Measurements from ENCODE around the gene MRGPRF.

Gene MRGPRF

GRCh38 chr11:68968306-68969250 lies 44.5 kb downstream of the MRGPRF start:
- H3K9me3 ChIP-seq (ENCODE audit: control insufficient read depth, insufficient read depth, low read depth, low read length): no peaks in the 10 kb centered on the region
- CTCF ChIA-PET: interaction anchor here (0.7 kb wide), 2 partner anchors 122 to 219 kb away, joined by 3 to 4 read pairs; no protein-coding TSS in a partner anchor
- POLR2A ChIA-PET: interaction anchor here (0.6 kb wide), 1 partner anchor 880 kb away, joined by 3 read pairs; no protein-coding TSS in a partner anchor
- no peak for TF ChIP-seq ZNF707 (tag by site-specific recombination; IDR thresholded peaks at IDR 0.05)
- TF ChIP-seq ZNF366 (tag by site-specific recombination; conservative IDR thresholded peaks at IDR 0.05): no peak
- TF ChIP-seq ZNF561 (tag by site-specific recombination; IDR thresholded peaks at IDR 0.05; ENCODE audit: borderline replicate concordance): no peak
- H3K36me3 ChIP-seq (ENCODE audit: control insufficient read depth in 2 of 2, insufficient read depth in 1 of 2, low read length in 2 of 2): no peaks in the 10 kb centered on the region
- no peaks in the 10 kb centered on the region for H3K4me1 ChIP-seq (ENCODE audit: control insufficient read depth, insufficient read depth, low read length)
- no peak overlapping the region for H3K4me3 ChIP-seq (ENCODE audit: low read depth, low read length)
- H3K27ac ChIP-seq (ENCODE audit: extremely low read depth, low read depth, low read length): no peak overlapping the region

GRCh38 chr11:68966894-68967780 lies 45.9 kb downstream of the MRGPRF start:
- CTCF ChIA-PET: interaction anchor here (1.5 kb wide), 1 partner anchor 11 kb away, joined by 10 read pairs; no protein-coding TSS in a partner anchor
- TF ChIP-seq ZNF280C (tag by site-specific recombination; IDR thresholded peaks at IDR 0.05) (no peak), EGR2 (tag by site-specific recombination; IDR thresholded peaks at IDR 0.05; ENCODE audit: low read depth) (no peak), ZNF394 (tag by site-specific recombination; IDR thresholded peaks at IDR 0.05; ENCODE audit: borderline replicate concordance) (no peak), ZSCAN5A (tag by site-specific recombination; IDR thresholded peaks at IDR 0.05) (no peak), ZNF785 (tag by site-specific recombination; IDR thresholded peaks at IDR 0.05) (no peak), ZNF214 (tag by site-specific recombination; IDR thresholded peaks at IDR 0.05; ENCODE audit: borderline replicate concordance) (no peak), ZBTB48 (tag by site-specific recombination; IDR thresholded peaks at IDR 0.05) (no peak), MZF1 (tag by site-specific recombination; IDR thresholded peaks at IDR 0.05; ENCODE audit: borderline replicate concordance) (no peak), HIC1 (tag by site-specific recombination; IDR thresholded peaks at IDR 0.05) (no peak), ZSCAN4 (tag by site-specific recombination; IDR thresholded peaks at IDR 0.05) (no peak), SP2 (tag by site-specific recombination; IDR thresholded peaks at IDR 0.05) (no peak), ZFHX2 (tag by site-specific recombination; conservative IDR thresholded peaks at IDR 0.05) (no peak), ZNF670 (tag by site-specific recombination; IDR thresholded peaks at IDR 0.05; ENCODE audit: low read depth) (no peak), FEZF1 (tag by site-specific recombination; IDR thresholded peaks at IDR 0.05) (no peak), ZNF76 (tag by site-specific recombination; IDR thresholded peaks at IDR 0.05; ENCODE audit: borderline replicate concordance, low read depth) (no peak), BCL11B (tag by site-specific recombination; IDR thresholded peaks at IDR 0.05; ENCODE audit: low read depth) (no peak), GLI4 (tag by site-specific recombination; IDR thresholded peaks at IDR 0.05) (no peak), ZNF560 (tag by site-specific recombination; IDR thresholded peaks at IDR 0.05; ENCODE audit: borderline replicate concordance) (no peak)
- Histone ChIP-seq H3K9me3 (ENCODE audit: control insufficient read depth, insufficient read depth, low read depth, low read length) (no peaks in the 10 kb centered on the region), H3K4me1 (ENCODE audit: control insufficient read depth, insufficient read depth, low read length) (no peaks in the 10 kb centered on the region), H3K4me3 (ENCODE audit: low read depth, low read length) (no peak overlapping the region), H3K36me3 (ENCODE audit: control insufficient read depth in 2 of 2, insufficient read depth in 1 of 2, low read length in 2 of 2) (no peaks in the 10 kb centered on the region), H3K27ac (ENCODE audit: extremely low read depth, low read depth, low read length) (no peak overlapping the region)
- POLR2A ChIA-PET: no interaction called here
